Stimulated activated CD4-positive, alpha-beta T cell treated with anti-CD3 and anti-CD28 coated beads, Interleukin-4, amount 100 ng/mL, for 1 hour (primary cell): ENCODE results near the gene TTC21A.
"Not testable (repeated sequence)": the region's sequence is repeated elsewhere in the genome, so short reads cannot be mapped to it uniquely, and the experiment has no call there.

Experiments used
- DNase-seq: peaks from one replicate; pipeline ENCODE4 v3.0.0-alpha.2; 2020

Gene TTC21A

GRCh38 chr3:39153977-39154279 lies 46.4 kb downstream of the TTC21A start:
- no peak for DNase-seq

DNA sequence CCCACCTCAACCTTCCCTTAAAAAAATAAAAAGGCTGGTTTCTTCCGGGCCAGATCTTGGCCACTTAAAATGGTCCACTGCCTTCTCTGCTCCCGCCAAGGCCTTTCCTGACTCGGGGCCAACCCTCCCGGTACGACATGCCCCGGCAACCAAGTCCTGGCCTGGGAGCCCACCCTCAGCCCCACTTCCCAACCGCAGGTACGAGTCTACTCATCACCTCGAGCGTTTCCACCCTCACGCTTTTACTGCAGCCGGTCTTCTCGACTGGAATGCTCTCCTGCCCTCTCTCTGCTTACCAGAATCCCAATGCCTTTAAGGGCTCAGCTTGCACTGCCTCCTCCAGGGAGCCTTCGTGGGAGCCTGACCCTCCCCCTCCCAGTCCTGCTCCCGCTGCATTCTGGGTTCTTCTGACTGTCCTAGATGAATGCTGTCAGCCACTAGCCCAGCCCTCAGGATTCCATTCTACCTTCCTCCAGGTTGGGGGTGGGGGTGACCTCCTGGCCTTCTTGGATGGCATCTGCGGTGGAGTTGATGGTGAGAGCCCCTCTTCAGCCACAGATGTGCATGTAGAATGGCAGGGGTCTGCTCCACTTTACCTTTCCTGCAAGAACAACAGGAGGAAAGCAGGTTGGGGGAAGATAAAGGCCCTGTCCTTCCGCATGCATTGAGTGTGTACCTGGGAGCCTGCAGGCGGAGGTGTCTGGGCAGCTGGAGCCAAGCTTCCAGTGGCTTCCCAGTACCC lies 47.0 kb downstream of the TTC21A start:
- no peak for DNase-seq

GRCh38 chr3:39156421-39156820 lies 48.9 kb downstream of the TTC21A start:
- DNase-seq: no peak

DNA sequence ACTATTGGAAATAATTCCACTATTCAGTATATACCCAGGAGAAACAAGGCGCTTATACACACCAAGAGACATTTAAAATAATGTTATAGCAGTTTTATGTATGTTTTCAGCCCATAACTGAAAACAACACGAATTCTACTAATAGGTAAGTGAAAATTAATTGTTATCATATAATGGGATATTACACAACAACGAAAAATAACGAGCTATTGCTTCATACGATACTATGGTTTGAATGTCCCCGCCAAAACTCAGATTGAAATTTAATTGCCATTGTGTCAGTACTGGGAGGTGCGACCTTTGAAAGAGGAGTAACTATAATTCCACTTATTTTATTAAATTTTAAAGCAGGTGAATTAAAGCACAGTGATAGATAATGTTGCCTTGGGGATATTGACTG lies 49.9 kb downstream of the TTC21A start:
- DNase-seq: no peak

DNA sequence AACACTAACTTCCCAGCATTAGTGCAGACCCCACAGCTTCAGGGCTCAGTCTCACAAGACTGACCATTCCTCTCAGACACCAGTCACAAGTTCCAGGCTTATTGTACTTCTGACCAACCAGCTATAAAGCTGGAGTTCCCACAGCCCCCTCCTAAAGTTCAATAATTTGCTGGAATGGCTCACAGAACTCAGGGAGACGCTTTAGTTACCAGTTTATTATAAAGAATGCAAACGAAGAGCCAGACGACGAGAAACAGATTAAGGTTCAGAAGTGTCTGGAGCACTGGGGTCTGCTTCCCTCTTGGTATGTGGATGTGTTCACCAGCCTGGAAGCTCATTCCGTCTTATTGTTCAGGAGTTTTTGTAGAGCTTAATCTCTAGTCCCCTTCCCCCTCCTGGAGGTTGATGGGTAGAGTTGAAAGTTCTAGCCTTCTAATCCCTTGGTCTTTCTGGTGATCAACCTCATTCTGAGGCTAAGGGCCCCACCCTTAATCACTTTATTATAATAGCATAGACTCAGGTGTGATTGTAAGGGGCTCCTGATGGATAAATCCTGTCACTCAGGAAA lies 50.8 kb downstream of the TTC21A start:
- DNase-seq: no peak

DNA sequence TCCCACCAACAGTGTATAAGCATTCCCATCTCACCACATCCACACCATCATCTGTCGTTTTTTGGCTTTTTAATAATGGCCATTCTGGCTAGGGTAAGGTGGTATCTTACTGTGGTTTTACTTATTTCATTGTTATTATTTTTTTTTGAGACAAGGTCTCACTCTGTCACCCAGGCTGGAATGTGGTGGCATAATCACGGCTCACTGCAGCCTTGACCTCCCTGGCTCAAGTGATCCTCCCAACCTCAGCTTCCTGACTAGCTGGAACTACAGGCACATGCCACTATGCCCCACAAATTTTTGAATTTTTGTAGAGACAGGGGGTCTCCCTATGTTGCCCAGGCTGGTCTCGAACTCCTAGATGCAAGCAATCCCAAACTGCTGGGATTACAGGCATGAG lies 56.9 kb downstream of the TTC21A start:
- no peak for DNase-seq

GRCh38 chr3:39165518-39165917 lies 58.0 kb downstream of the TTC21A start:
- no peak for DNase-seq

DNA sequence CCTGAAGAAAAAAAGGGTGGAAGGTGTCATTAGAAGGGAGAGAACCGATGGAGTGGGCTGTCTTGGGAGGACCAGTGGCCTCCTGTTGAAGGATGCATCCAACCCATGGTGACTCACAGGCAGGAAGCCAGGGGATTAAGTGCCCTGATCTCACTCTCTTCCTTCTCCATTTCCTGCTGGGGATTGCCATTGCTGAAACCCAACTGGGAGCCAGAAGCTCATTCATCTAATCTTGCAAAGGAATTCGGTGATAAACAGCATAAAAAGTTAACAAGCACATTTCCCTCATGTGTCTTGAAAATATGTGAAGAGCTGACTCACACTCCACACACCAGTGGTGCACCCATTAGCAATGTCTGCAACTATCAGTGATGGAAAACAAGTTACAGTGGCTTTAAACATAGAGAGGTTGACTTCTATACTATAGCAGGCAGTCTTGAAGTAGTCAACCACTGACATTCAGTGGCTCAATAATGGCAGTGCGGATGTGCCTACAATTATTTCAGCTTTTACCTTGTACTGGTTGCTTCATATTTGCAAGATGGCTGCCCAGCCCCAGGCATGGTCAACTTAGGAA lies 58.7 kb downstream of the TTC21A start:
- DNase-seq: no peak

GRCh38 chr3:39166932-39167532 lies 59.6 kb downstream of the TTC21A start:
- DNase-seq: no peak

GRCh38 chr3:39168156-39168780 lies 60.8 kb downstream of the TTC21A start:
- no peak for DNase-seq

DNA sequence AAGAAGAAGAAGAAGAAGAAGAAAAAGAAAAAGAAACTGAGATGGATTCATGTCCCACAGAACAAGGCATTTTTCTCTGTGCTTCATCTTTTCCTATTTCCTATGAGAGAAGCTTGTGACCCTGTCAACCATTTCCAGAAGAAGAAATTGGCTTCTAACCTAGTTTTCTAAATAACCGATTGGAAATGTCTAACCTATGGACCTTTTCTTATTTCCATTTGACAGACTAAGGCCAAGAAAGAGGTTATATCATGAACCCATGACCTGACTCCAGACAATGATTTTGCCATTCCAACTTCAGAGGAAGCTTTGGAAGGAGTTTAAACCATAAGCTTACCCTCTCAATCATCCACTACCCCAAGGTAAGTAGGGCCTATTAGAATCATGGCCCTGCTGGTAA lies 62.2 kb downstream of the TTC21A start:
- no peak for DNase-seq

- DNase-seq: no peak
These were observed 63.0 kb downstream of the TTC21A start for GRCh38 chr3:39170461-39170860.

DNA sequence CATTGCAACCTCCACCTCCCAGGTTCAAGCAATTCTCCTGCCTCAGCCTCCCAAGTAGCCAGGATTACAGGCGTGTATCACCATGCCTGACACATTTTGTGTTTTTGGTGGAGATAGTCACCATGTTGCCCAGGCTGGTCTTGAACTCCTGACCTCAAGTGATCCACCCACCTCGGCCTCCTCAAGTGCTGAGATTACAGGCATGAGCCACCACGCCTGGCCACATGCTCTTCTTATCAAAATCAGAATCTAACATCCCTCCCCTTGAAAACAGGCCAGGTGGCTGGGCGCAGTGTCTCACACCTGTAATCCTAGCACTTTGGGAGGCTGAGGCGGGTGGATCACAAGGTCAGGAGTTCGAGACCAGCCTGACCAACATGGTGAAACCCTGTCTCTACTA lies 63.4 kb downstream of the TTC21A start:
- DNase-seq: not testable (repeated sequence)

DNA sequence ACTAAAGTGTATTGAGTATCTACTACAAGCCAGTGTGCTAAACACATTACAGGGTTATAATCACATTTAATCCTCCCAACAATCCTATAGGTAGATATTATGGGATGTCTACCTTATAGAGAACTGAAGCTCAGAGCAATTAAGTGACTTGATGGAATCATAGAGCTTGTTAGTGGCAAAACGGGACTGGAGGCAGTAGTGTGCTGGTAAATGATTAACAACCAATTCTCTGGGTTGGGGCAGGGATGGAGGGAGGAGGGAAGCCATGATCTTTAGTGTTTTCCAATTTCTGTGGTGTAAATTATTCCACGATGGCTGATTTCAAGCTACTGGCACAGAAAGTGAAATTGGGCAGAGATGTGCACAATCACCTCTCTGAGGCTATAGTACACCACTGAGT lies 64.4 kb downstream of the TTC21A start:
- DNase-seq: no peak

DNA sequence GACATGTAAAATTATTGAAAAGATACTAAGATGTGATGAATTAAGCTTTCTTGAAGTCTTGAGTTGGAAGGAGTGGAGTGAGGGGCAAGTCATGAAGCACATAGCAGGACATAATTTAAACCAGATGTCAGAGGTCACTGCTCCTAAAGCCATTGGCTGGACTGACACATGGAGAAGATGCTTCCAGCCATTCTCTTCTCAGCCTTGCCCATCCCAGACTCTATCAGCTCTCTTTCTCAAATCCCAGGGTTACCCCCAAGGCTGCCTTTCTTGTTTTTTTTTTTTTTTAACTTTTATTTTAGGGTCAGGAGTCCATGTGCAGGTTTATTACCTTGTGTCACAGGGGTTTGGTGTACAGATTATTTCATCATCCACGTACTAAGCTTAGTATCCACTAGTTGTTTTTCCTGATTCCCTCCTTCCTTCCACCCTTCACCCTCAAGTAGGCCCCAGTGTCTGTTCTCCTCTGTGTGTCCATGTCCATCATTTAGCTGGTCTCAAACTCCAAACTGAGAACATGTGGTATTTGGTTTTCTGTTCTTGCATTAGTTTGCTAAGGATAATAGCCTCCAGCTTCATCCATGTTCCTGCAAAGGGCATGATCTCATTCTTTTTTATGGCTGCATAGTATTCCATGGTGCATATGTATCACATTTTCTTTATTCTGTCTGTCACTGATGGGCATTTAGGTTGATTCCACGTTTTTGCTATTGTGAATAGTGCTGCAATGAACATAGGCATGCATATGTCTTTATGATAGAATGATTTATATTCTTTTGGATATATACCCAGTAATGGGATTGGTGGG lies 66.0 kb downstream of the TTC21A start:
- no peak for DNase-seq

GRCh38 chr3:39176025-39176714 lies 68.7 kb downstream of the TTC21A start:
- no peak for DNase-seq

GRCh38 chr3:39177708-39178332 lies 70.3 kb downstream of the TTC21A start:
- DNase-seq: peak; percentile 66

DNA sequence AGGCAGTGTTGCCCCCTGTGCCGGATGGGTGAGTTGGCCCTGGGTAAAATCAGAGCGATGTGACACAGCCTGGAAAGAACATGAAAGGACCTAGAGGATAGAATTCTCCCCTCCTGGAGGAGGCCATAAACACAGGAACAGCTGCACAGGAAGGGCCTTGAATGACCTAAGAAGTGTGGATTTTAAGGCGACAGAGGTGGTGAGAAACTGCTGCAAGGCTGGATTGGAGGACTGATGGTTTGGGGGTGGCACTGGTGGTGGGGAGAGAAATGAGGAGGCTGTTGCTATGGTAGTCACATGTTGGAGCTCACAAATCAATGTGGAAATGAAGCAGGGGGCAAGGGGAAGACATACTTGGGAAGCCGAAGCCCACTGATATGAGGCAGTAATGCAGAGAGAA lies 71.1 kb downstream of the TTC21A start:
- DNase-seq: no peak

DNA sequence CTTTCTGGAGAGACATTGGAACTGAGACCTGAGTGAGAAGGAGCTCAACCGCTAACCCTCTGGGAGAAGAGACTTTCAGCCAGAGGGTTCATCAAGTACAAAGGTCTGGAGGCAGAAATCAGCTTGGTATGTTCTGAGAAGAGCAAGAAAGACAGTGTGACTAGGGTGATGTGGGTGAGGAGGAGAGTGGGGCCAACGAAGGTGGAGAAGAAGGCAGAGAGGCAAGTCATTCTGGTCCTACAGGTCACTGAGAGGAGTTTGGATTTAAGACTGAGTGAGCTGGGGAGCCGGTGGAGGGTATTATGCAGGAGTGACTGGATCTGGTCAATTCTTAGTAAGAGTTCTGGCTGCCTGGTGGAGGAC lies 72.7 kb downstream of the TTC21A start:
- no peak for DNase-seq

DNA sequence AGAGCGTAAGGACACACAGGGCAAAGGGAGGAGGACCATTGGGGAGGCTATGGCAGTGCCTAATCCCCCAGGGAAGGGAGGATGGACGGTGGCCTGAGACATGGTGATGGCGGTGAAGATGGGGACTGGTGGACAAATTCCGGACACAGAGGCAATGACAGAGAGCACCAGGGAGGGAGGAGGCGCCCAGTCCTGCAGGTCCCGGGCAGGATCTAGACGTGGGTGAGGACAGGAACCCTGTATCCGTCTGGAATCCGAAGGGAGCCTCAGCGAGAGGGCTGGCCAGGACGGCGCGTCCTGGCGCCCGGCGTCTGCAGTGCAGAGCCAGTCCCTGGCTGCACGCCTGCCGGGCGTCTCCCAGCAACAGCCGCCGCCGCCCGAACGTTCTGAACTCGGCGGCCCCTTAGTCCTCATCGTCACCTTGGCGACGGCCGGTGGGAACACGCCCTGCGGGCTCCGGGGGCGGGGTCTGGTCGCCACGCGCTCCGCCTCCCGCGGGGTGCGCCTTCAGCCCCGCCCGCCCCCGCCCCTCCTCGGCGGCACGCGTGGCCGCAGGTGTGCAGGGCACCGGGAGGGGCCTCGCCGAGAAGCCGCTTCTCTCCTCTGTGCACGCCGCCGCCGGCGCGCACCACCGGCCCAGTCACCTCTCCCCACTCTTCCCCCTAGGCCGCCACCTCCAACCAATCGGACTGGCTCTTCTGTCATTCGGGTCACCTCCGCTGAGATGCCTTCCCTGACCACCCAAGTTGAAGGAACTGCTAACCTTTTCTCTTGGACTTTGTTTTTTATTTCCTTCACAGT lies 73.3 kb downstream of the TTC21A start:
- peak; percentile 84 for DNase-seq
